ENCODE data around the gene PDHB. TPM values are rescaled to one million over a fixed set of nuclear protein-coding genes. Genes with fewer than 3 reads are reported as not detected.
A peak's percentile ranks its signal among the peaks of the same experiment; 100 is the strongest.

PDHB gene
- total RNA-seq, 2 donors from 2014 or later = 59.3 to 83.5 TPM

DNA sequence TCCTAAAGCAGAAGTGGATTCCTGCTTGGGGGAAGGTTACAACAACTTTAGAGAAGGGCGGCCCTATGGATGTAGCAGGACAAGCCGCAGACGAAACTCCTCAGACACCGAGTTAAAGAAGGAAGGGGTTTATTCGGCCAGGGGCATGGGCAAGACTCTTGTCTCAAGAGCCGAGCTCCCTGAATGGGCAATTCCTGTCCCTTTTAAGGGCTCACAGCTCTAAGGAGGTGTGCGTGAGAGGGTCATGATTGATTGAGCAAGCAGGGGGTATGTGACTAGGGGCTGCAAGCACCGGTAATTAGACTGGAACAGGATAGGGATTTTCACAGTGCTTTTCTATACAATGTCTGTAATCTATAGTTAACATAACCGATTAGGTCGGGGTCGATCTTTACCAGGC is 879 bp upstream of the PDHB start:
- H3K27ac ChIP-seq = peak overlapping the region; percentile 70 to 82
- ATAC-seq (ENCODE audit: insufficient number of reproducible peaks, low FRiP score, low read depth) (no peak), DNase-seq (ENCODE audit: low spot score) (no peak)
- no peak overlapping the region for H3K4me3 ChIP-seq
- H3K27me3 ChIP-seq (replicated peaks; ENCODE audit: insufficient read depth) = no peaks in the 10 kb centered on the region
- TF ChIP-seq CTCF (IDR thresholded peaks at IDR 0.05) = no peak
- no peaks in the 10 kb centered on the region for H3K9me3 ChIP-seq
- peaks cover 8 to 33% of the 10 kb centered on the region in 2 donors for H3K4me1 ChIP-seq (ENCODE audit: control insufficient read depth in 1 of 2, low read depth in 2 of 2)
- peaks cover 10% of the 10 kb centered on the region for H3K36me3 ChIP-seq

DNA sequence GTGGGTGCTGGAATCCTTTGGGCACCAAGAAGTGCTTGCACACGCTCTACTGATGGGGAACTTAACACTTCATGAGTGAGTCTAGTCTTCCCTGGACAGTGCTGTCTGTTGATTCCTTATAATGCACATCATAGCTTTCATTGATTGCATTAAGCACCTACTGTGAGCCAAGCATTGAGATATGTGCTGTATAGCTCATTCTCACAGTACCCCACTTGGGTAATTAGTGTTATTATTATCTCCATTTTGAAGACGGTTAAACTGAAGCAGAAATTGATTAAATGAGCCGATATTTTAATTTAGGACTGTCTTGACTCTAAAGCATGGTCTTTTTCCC is 504 bp upstream of the PDHB start:
- no peaks in the 10 kb centered on the region for H3K9me3 ChIP-seq
- H3K27ac ChIP-seq = peak overlapping the region; percentile 70 to 82
- H3K4me3 ChIP-seq = peak overlapping the region; percentile 90
- H3K4me1 ChIP-seq (ENCODE audit: control insufficient read depth in 1 of 2, low read depth in 2 of 2) = peaks cover 8 to 33% of the 10 kb centered on the region in 2 donors
- DNase-seq (ENCODE audit: low spot score) (no peak), ATAC-seq (ENCODE audit: insufficient number of reproducible peaks, low FRiP score, low read depth) (no peak)
- no peaks in the 10 kb centered on the region for H3K27me3 ChIP-seq (replicated peaks; ENCODE audit: insufficient read depth)
- peaks cover 14% of the 10 kb centered on the region for H3K36me3 ChIP-seq
- TF ChIP-seq CTCF (IDR thresholded peaks at IDR 0.05) = no peak

- Histone ChIP-seq H3K27ac (peak overlapping the region; percentile 82 to 86), H3K4me1 (ENCODE audit: control insufficient read depth in 1 of 2, low read depth in 2 of 2) (peaks cover 8 to 33% of the 10 kb centered on the region in 2 donors), H3K9me3 (no peaks in the 10 kb centered on the region), H3K27me3 (replicated peaks; ENCODE audit: insufficient read depth) (no peaks in the 10 kb centered on the region), H3K4me3 (peak overlapping the region; percentile 90), H3K36me3 (peaks cover 26% of the 10 kb centered on the region)
- DNase-seq (ENCODE audit: low spot score) (no peak), ATAC-seq (ENCODE audit: insufficient number of reproducible peaks, low FRiP score, low read depth) (no peak)
- TF ChIP-seq CTCF (IDR thresholded peaks at IDR 0.05) = no peak
These were observed 727 bp downstream of the PDHB start for GRCh38 chr3:58432905-58433304.

DNA sequence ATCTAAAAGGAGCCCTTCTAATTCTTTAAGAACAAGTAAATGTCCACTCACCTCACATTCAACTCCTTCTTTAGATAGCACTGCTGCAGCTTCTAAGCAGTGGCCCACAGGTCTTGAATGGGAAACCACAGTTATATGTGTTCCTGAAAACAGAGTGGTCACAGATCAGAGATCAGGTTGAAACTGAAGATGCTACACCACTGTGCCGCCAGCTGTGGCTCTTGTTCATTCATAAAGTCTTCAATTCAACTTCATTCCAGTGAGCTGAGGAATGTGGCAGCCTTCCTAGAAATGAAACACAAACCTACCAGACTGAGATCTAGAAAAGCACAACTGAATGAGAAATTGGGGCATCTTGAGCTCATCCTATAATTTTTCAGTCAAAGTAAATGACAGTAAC is 4.0 kb downstream of the PDHB start:
- Histone ChIP-seq H3K9me3 (no peaks in the 10 kb centered on the region), H3K36me3 (peaks cover 50% of the 10 kb centered on the region), H3K27ac (no peak overlapping the region), H3K4me1 (ENCODE audit: control insufficient read depth in 1 of 2, low read depth in 2 of 2) (peaks cover 8 to 25% of the 10 kb centered on the region in 2 donors), H3K27me3 (replicated peaks; ENCODE audit: insufficient read depth) (no peaks in the 10 kb centered on the region), H3K4me3 (no peak overlapping the region)
- DNase-seq (ENCODE audit: low spot score) (no peak), ATAC-seq (ENCODE audit: insufficient number of reproducible peaks, low FRiP score, low read depth) (no peak)
- TF ChIP-seq CTCF (IDR thresholded peaks at IDR 0.05) = no peak

DNA sequence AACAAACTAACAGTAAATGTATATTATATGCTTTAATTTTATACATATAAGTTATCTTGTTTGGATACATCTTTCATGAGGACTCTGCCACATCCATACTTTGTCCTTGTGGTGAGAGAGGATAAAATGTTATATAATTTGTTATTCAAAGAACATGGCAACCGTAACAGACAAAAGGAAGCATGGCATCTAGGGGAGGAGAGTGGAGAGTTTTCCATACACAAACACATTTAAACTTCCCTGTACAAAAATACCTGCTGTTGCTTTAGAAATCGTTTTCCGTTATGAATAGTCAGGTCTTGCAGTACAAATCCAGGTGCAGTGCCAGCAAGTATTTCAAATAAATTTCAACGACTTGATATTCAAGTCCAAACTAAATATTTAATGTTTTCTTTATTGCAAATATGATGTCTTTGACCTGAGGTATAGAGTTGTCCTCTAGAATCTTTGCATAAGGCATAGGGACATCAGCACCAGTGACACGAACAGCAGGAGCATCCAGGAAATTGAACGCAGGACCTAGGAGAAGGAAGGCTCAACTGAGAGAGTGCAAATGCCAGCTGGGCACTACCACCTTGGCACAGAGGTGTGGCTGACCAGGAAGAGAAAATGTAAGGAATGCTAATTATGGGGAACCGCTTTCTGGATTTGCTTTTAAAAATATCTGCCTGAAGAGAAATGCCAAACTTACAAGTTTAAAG is 5.8 kb downstream of the PDHB start:
- peaks cover 6 to 14% of the 10 kb centered on the region in 2 donors for H3K4me1 ChIP-seq (ENCODE audit: control insufficient read depth in 1 of 2, low read depth in 2 of 2)
- no peak for DNase-seq (ENCODE audit: low spot score)
- no peaks in the 10 kb centered on the region for H3K9me3 ChIP-seq
- TF ChIP-seq CTCF (IDR thresholded peaks at IDR 0.05) = no peak
- no peak overlapping the region for H3K4me3 ChIP-seq
- H3K27ac ChIP-seq = no peak overlapping the region
- no peaks in the 10 kb centered on the region for H3K27me3 ChIP-seq (replicated peaks; ENCODE audit: insufficient read depth)
- H3K36me3 ChIP-seq = peaks cover 53% of the 10 kb centered on the region
- no peak for ATAC-seq (ENCODE audit: insufficient number of reproducible peaks, low FRiP score, low read depth)
